Activated CD4-positive, alpha-beta T cell treated with anti-CD3 and anti-CD28 coated beads, Interleukin-2, amount 10 ng/mL, durations not matched to agents 7 days and 5 days (primary cell): ENCODE measurements around the gene CYP27A1. TPM values are rescaled to one million over a fixed set of nuclear protein-coding genes. Genes with fewer than 3 reads are reported as not detected.

Source experiments
- CTCF ChIA-PET: fragments of 350-600 bp; sonication (Branson Sonifier 250); formaldehyde crosslinking; loops from one replicate; lab custom pipeline; 2021; ENCODE audit warnings: antibody characterized with exemption; lab: Charles Lee
- POLR2A ChIA-PET: fragments of 350-600 bp; sonication (Branson Sonifier 250); formaldehyde crosslinking; loops from one replicate; lab custom pipeline; 2021; ENCODE audit warnings: antibody characterized with exemption; lab: Charles Lee
- DNase-seq: peaks from one replicate; pipeline ENCODE4 v3.0.0-alpha.2; 2020
- H3K27ac Mint-ChIP-seq: one replicate; pipeline ENCODE4 v1.8.0; 2021; ENCODE audit warnings: mild to moderate bottlenecking, moderate library complexity, mixed read lengths
- H3K27me3 Mint-ChIP-seq: one replicate; pipeline ENCODE4 v1.8.0; 2021; ENCODE audit warnings: mixed read lengths
- H3K36me3 Mint-ChIP-seq: one replicate; pipeline ENCODE4 v1.8.0; 2021; ENCODE audit warnings: low read depth, mixed read lengths
- H3K4me1 Mint-ChIP-seq: one replicate; pipeline ENCODE4 v1.8.0; 2021; ENCODE audit warnings: mixed read lengths
- H3K4me3 Mint-ChIP-seq: one replicate; pipeline ENCODE4 v1.8.0; 2021; ENCODE audit warnings: mild to moderate bottlenecking, moderate library complexity, mixed read lengths
- H3K9me3 Mint-ChIP-seq: one replicate; pipeline ENCODE4 v1.8.0; 2021; ENCODE audit warnings: mixed read lengths
- total RNA-seq, 2 experiments: library from RNA; stranded (reverse); gene quantifications; one replicate each; pipeline ENCODE4 v1.2.3, GENCODE V29; 2021

Gene CYP27A1
- total RNA-seq, 2 experiments from 2014 or later: 0.08 to 0.22 TPM

DNA sequence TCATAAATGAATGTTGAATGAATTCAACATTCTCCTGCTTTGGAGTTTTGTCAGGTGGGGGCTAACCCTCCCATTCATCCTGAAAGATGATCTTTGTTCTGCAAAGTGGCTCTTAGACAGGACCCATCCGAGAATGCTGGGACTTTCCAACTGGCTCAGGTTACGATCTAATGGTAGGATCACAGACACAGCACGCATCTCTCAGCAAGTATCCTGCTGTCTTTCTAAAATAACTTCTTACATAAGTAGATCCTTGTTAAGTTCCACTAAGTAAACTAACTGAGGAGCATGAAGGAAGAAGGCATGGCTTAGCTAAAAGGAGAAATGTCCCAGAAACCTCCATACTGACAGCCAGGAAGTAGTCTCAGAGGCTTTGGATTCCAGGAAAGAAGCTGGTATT lies 23.7 kb downstream of the CYP27A1 start:
- Mint-ChIP-seq H3K27me3 (peaks cover 35% of the 10 kb centered on the region), H3K27ac (no peak overlapping the region), H3K4me3 (no peak overlapping the region), H3K36me3 (no peaks in the 10 kb centered on the region), H3K4me1 (peaks cover 13% of the 10 kb centered on the region), H3K9me3 (peaks cover 8% of the 10 kb centered on the region)
- no peak for DNase-seq
- ChIA-PET CTCF (no interaction called here), POLR2A (no interaction called here)

DNA sequence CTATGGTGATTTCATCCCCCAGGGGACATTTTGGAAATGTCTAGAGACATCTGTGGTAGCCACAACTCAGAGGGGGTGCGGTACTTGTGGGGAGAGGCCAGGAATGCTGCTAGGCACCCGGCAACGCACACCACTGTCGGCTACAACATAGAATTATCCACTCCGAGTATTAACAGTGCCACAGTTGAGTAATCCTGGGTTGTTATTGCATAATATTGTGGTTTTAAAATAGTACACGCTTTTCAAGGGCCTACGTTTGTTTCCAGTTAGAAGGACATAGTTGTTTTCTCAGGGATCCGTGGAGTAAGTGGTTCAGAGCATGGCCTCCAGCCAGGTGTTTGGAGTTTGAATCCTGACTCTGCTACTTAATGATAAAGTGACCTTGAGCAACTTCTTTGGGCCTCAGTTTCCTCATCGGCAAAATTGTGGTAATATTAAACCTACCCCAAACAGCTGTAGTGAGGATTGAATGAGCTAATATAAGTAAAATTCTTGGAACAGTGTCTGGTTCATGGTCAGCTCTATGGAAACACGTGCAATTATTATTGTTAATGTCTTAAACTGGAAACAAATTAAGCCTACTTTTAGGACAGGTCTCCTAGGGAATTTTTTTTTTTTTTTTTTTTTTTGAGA lies 24.5 kb downstream of the CYP27A1 start:
- Mint-ChIP-seq H3K4me3 (no peak overlapping the region), H3K27ac (no peak overlapping the region), H3K4me1 (peaks cover 13% of the 10 kb centered on the region), H3K9me3 (peaks cover 8% of the 10 kb centered on the region), H3K27me3 (peaks cover 37% of the 10 kb centered on the region), H3K36me3 (no peaks in the 10 kb centered on the region)
- no peak for DNase-seq
- ChIA-PET POLR2A (no interaction called here), CTCF (interaction anchor here (0.6 kb wide), 1 partner anchor 21 kb away, joined by 5 read pairs; no protein-coding TSS in a partner anchor)

GRCh38 chr2:218807626-218808025 lies 25.7 kb downstream of the CYP27A1 start:
- H3K27me3 Mint-ChIP-seq: peaks cover 37% of the 10 kb centered on the region
- no peak overlapping the region for H3K27ac Mint-ChIP-seq
- no peak for DNase-seq
- H3K9me3 Mint-ChIP-seq: peaks cover 8% of the 10 kb centered on the region
- ChIA-PET POLR2A (no interaction called here), CTCF (interaction anchor here (0.5 kb wide), 1 partner anchor 1658 kb away, joined by 3 read pairs; no protein-coding TSS in a partner anchor)
- no peak overlapping the region for H3K4me3 Mint-ChIP-seq
- no peaks in the 10 kb centered on the region for H3K36me3 Mint-ChIP-seq
- peaks cover 6% of the 10 kb centered on the region for H3K4me1 Mint-ChIP-seq

DNA sequence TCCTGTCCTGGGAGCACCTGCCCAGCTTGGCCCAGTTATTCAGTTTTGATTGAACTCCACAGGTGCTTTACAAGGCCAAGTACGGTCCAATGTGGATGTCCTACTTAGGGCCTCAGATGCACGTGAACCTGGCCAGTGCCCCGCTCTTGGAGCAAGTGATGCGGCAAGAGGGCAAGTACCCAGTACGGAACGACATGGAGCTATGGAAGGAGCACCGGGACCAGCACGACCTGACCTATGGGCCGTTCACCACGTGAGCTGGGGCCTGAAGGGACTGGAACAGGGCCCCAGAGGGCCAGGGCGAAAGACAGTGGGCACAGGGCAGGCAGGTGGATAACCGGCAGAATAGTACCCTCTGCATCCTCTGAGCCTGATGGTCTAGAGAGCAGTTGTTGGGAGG lies 27.6 kb downstream of the CYP27A1 start:
- H3K36me3 Mint-ChIP-seq: no peaks in the 10 kb centered on the region
- ChIA-PET POLR2A (no interaction called here), CTCF (interaction anchor here (0.5 kb wide), 1 partner anchor 74 kb away, joined by 3 read pairs; no protein-coding TSS in a partner anchor)
- H3K27me3 Mint-ChIP-seq: peaks cover 33% of the 10 kb centered on the region
- H3K9me3 Mint-ChIP-seq: peaks cover 3% of the 10 kb centered on the region
- H3K27ac Mint-ChIP-seq: no peak overlapping the region
- DNase-seq: no peak
- H3K4me1 Mint-ChIP-seq: peaks cover 1% of the 10 kb centered on the region
- H3K4me3 Mint-ChIP-seq: no peak overlapping the region

DNA sequence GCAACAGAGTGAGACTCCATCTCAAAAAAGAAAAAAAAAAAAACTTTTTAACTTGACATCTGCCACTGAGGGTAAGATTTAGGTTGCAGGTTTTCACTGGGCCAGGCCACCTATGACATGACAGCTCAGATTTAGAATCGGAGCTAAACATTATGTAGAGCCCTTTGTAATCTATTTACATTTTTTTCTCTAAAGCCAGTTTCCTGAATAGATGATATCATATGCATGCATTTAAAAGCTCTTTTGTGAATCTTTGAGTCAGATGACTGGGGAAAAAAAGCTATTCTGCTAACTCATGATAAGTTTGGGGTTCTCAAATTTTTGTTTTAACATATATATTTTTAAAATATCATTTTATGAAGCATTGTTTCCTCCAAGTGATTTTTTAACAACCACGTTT lies 28.3 kb downstream of the CYP27A1 start:
- Mint-ChIP-seq H3K4me3 (no peak overlapping the region), H3K27ac (no peak overlapping the region), H3K27me3 (peaks cover 25% of the 10 kb centered on the region), H3K4me1 (peaks cover 1% of the 10 kb centered on the region), H3K36me3 (no peaks in the 10 kb centered on the region), H3K9me3 (no peaks in the 10 kb centered on the region)
- no peak for DNase-seq
- ChIA-PET POLR2A (no interaction called here), CTCF (interaction anchor here (0.7 to 1.7 kb wide), 2 partner anchors 9 to 37 kb away, joined by 4 read pairs; no protein-coding TSS in a partner anchor)

- CTCF ChIA-PET: interaction anchor here (1.4 to 1.7 kb wide), 2 partner anchors 8 to 36 kb away, joined by 3 to 4 read pairs; no protein-coding TSS in a partner anchor
- Mint-ChIP-seq H3K27ac (no peak overlapping the region), H3K36me3 (no peaks in the 10 kb centered on the region), H3K4me1 (peaks cover 1% of the 10 kb centered on the region), H3K4me3 (no peak overlapping the region), H3K27me3 (peaks cover 17% of the 10 kb centered on the region), H3K9me3 (no peaks in the 10 kb centered on the region)
- DNase-seq: no peak
- POLR2A ChIA-PET: no interaction called here
Observed at GRCh38 chr2:218811382-218811781, 29.4 kb downstream of the CYP27A1 start.

DNA sequence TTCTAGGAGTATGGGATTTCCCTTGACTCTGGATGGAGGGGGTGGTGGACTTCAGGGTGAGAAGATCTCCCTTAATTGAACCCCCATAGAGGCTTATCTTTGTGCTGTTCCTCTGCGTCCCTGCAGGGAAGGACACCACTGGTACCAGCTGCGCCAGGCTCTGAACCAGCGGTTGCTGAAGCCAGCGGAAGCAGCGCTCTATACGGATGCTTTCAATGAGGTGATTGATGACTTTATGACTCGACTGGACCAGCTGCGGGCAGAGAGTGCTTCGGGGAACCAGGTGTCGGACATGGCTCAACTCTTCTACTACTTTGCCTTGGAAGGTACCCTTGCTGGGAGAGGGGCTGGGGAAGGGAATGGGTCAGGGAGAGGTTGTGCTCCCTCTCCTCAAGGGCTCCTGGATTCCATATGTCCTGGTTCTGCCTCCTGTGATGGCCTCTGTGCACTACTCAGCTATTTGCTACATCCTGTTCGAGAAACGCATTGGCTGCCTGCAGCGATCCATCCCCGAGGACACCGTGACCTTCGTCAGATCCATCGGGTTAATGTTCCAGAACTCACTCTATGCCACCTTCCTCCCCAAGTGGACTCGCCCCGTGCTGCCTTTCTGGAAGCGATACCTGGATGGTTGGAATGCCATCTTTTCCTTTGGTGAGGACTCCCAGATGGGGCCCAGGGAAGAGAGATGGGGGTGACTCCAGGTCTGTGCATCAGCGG lies 30.3 kb downstream of the CYP27A1 start:
- Mint-ChIP-seq H3K36me3 (no peaks in the 10 kb centered on the region), H3K4me1 (no peaks in the 10 kb centered on the region), H3K4me3 (no peak overlapping the region), H3K27me3 (peaks cover 15% of the 10 kb centered on the region), H3K9me3 (no peaks in the 10 kb centered on the region), H3K27ac (no peak overlapping the region)
- DNase-seq: no peak
- ChIA-PET POLR2A (interaction anchor here (0.6 kb wide), 1 partner anchor 90 kb away, joined by 3 read pairs; no protein-coding TSS in a partner anchor), CTCF (interaction anchor here (1.2 to 1.7 kb wide), 4 partner anchors 9 to 35 kb away, joined by 3 to 5 read pairs (median 4); no protein-coding TSS in a partner anchor)

- DNase-seq: no peak
- POLR2A ChIA-PET: interaction anchor here (0.6 kb wide), 1 partner anchor 91 kb away, joined by 3 read pairs; no protein-coding TSS in a partner anchor
Observed at GRCh38 chr2:218812861-218813260, 30.9 kb downstream of the CYP27A1 start.

GRCh38 chr2:218813771-218814460 lies 32.0 kb downstream of the CYP27A1 start:
- Mint-ChIP-seq H3K27ac (no peak overlapping the region), H3K4me1 (no peaks in the 10 kb centered on the region), H3K9me3 (no peaks in the 10 kb centered on the region), H3K4me3 (no peak overlapping the region), H3K36me3 (no peaks in the 10 kb centered on the region), H3K27me3 (peaks cover 9% of the 10 kb centered on the region)
- CTCF ChIA-PET: interaction anchor here (1.2 to 1.6 kb wide), 2 partner anchors 9 to 34 kb away, joined by 3 to 5 read pairs; no protein-coding TSS in a partner anchor
- no peak for DNase-seq
- POLR2A ChIA-PET: no interaction called here

More at GRCh38 chr2:218812861-218813260, 30.9 kb downstream of the CYP27A1 start:
- H3K4me3 Mint-ChIP-seq: no peak overlapping the region
- H3K27me3 Mint-ChIP-seq: peaks cover 15% of the 10 kb centered on the region
- no peaks in the 10 kb centered on the region for H3K9me3 Mint-ChIP-seq
- CTCF ChIA-PET: interaction anchor here (1.2 to 1.6 kb wide), 3 partner anchors 9 to 35 kb away, joined by 3 to 5 read pairs (median 3); no protein-coding TSS in a partner anchor
- H3K36me3 Mint-ChIP-seq: no peaks in the 10 kb centered on the region
- no peaks in the 10 kb centered on the region for H3K4me1 Mint-ChIP-seq
- no peak overlapping the region for H3K27ac Mint-ChIP-seq

DNA sequence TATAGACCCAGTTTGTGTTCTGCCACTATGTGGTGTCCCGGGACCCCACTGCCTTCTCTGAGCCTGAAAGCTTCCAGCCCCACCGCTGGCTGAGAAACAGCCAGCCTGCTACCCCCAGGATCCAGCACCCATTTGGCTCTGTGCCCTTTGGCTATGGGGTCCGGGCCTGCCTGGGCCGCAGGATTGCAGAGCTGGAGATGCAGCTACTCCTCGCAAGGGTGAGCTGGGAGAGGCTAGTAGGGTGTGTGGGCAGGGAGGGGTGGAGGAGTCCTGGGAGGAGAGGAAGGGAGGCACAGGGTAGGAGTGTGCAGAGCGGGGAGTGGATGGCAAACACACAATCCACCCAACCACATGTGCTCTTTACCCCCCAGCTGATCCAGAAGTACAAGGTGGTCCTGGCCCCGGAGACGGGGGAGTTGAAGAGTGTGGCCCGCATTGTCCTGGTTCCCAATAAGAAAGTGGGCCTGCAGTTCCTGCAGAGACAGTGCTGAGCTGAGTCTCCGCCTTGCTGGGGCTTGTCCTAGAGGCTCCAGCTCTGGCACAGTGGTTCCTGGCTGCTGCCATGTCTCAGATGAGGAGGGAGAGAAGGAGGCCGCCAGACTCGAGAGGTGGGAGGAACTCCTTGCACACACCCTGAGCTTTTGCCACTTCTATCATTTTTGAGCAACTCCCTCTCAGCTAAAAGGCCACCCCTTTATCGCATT lies 32.7 kb downstream of the CYP27A1 start:
- Mint-ChIP-seq H3K27me3 (peaks cover 2% of the 10 kb centered on the region), H3K4me1 (no peaks in the 10 kb centered on the region), H3K36me3 (no peaks in the 10 kb centered on the region), H3K27ac (no peak overlapping the region), H3K4me3 (no peak overlapping the region), H3K9me3 (no peaks in the 10 kb centered on the region)
- CTCF ChIA-PET: no interaction called here
- DNase-seq: no peak
- POLR2A ChIA-PET: no interaction called here

DNA sequence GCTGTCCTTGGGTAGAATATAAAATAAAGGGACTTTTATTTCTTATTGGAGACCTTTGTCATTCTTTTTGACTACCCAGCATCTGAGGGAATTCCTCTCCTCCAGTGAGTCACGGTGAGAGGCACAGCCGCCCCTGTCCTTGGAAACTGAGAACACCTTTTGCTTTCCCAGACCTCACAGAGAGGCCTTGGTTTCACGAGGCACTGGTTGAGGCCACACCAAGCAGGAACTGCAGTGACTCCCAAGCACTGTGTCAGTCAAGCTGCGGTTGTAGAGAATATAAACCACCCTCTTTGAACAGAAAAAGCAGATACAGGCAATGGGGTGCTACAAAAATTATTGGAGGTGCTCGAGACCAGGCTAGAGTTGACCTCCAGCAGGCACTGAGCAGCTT lies 33.3 kb downstream of the CYP27A1 start:
- Mint-ChIP-seq H3K27ac (no peak overlapping the region), H3K4me1 (no peaks in the 10 kb centered on the region), H3K36me3 (no peaks in the 10 kb centered on the region), H3K27me3 (peaks cover 2% of the 10 kb centered on the region), H3K9me3 (no peaks in the 10 kb centered on the region), H3K4me3 (no peak overlapping the region)
- DNase-seq: no peak
- CTCF ChIA-PET: no interaction called here
- POLR2A ChIA-PET: no interaction called here

DNA sequence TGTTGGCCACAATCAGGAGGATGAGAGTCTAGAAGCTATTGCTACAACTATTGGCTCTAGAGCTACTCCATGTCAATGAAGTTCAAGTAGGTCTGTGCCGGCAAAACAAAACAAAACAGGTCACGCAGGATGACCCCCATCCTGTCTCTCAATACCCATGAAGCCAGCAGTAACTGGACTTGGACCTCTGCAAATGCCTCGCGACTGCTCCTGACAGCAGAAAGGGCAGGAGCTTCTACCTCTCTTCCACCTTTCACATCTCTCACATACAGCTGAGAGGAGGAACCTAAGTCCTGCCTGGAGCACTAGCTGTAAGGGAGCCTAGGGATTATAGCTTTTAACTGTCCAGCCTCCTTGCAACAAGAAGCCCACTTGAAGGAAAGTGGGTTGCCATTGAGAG lies 33.7 kb downstream of the CYP27A1 start:
- H3K27me3 Mint-ChIP-seq: peaks cover 2% of the 10 kb centered on the region
- no peaks in the 10 kb centered on the region for H3K9me3 Mint-ChIP-seq
- H3K4me1 Mint-ChIP-seq: no peaks in the 10 kb centered on the region
- no peak for DNase-seq
- POLR2A ChIA-PET: no interaction called here
- H3K36me3 Mint-ChIP-seq: no peaks in the 10 kb centered on the region
- no peak overlapping the region for H3K27ac Mint-ChIP-seq
- no peak overlapping the region for H3K4me3 Mint-ChIP-seq
- CTCF ChIA-PET: no interaction called here
